ENCODE measurements around the gene CPVL. TPM values are rescaled to one million over a fixed set of nuclear protein-coding genes. Genes with fewer than 3 reads are reported as not detected.

Gene CPVL
- total and polyA plus RNA-seq, 2 of the 4 experiments (the other 2 are of a cell fraction): not detected

DNA sequence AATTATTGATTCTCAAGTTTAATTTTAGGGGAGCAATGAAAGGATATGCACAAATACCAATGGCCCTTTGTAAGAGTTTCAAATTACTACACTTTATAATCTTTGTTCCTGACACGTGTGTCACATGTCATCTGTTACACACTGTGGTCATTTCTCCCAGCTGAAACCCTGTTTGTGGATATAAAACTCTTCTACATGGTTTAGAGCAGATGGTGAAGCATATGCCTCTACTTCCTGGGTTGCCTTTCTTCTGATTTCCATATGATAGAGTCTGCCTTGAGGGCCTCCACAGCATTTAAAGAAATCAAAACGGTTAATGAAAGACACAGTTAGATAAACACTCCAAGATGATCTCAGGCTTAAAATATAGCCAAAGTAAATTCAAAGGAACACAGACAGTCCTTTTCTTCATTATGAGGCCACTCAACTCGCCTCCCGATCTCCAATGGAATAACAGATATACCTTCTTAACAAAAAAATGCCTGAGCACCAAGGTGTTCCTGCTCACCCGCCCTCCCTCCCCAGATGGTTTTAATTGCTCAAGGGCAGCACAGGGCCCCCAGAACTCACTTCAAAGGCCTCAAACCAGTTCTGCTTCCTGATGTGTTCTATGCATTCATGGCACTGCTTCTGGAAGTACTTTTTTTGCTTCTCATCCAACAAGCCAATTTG, 75.0 kb downstream of the CPVL start:
- in situ Hi-C loops (cut with MboI; ENCODE audit: low sequenced_read_pairs) (no loop called here), dilution Hi-C loops (cut with HindIII; ENCODE audit: low sequenced_read_pairs, unreplicated experiment) (no loop called here), intact Hi-C loops (cut with micrococcal nuclease) (no loop called here)
- Histone ChIP-seq H3K79me1 (ENCODE audit: low read depth in 1 of 2, low read length in 2 of 2) (no peaks in the 10 kb centered on the region), H3K18ac (ENCODE audit: low read depth, low read length) (no peak overlapping the region), H2BK15ac (ENCODE audit: low read depth, low read length) (no peak overlapping the region), H4K5ac (ENCODE audit: low read depth, low read length) (no peak overlapping the region), H3K4me2 (ENCODE audit: low read depth, low read length) (no peak overlapping the region), H2AK9ac (replicated peaks; ENCODE audit: low read depth, low read length, poor library complexity) (no peak overlapping the region), H3K27me3 (ENCODE audit: control insufficient read depth, insufficient read depth, low read length) (no peaks in the 10 kb centered on the region), H3K9ac (ENCODE audit: low read depth, low read length) (no peak overlapping the region), H3K4me3 (ENCODE audit: insufficient read depth, low read depth, low read length) (no peak overlapping the region), H4K20me1 (ENCODE audit: insufficient read depth, low read length) (no peaks in the 10 kb centered on the region), H2BK20ac (ENCODE audit: low read depth, low read length) (no peak overlapping the region), H3K4me1 (ENCODE audit: control insufficient read depth, insufficient read depth, low read length) (no peaks in the 10 kb centered on the region), H3K9me1 (ENCODE audit: insufficient read depth, low read length) (no peaks in the 10 kb centered on the region), H2BK120ac (ENCODE audit: low read depth, low read length) (no peak overlapping the region), H3K4ac (ENCODE audit: low read depth, low read length) (no peak overlapping the region), H2BK5ac (ENCODE audit: low read depth, low read length, poor library complexity, severe bottlenecking) (no peak overlapping the region), H3K36me3 (ENCODE audit: control insufficient read depth, insufficient read depth, low read length) (no peaks in the 10 kb centered on the region), H3K9me3 (ENCODE audit: control insufficient read depth, insufficient read depth, low read length) (no peaks in the 10 kb centered on the region), H4K91ac (ENCODE audit: insufficient read depth, low read depth, low read length) (no peak overlapping the region), H4K8ac (ENCODE audit: low read depth in 2 of 2, low read length in 2 of 2) (no peak overlapping the region), H3K56ac (ENCODE audit: extremely low read depth, insufficient read depth, low read length) (no peak overlapping the region), H2AFZ (replicated peaks; ENCODE audit: low read length, poor library complexity) (no peak overlapping the region), H3K23ac (ENCODE audit: low read depth, low read length) (no peak overlapping the region), H2AK5ac (ENCODE audit: low read depth, low read length) (no peak overlapping the region), H3K14ac (replicated peaks; ENCODE audit: low read depth, low read length) (no peak overlapping the region), H3K27ac (ENCODE audit: insufficient read depth, low read length) (no peak overlapping the region)
- TF ChIP-seq FOS (IDR thresholded peaks at IDR 0.05; ENCODE audit: low read depth, low read length) (no peak), NFE2L2 (IDR thresholded peaks at IDR 0.05; ENCODE audit: low read depth, low read length) (no peak), CEBPB (IDR thresholded peaks at IDR 0.05; ENCODE audit: low read depth, low read length) (no peak), RCOR1 (IDR thresholded peaks at IDR 0.05; ENCODE audit: insufficient replicate concordance, low read length) (no peak), MAFK (IDR thresholded peaks at IDR 0.05; ENCODE audit: low read depth, low read length) (no peak), SMC3 (IDR thresholded peaks at IDR 0.05; ENCODE audit: low read depth, low read length) (no peak), MAZ (IDR thresholded peaks at IDR 0.05; ENCODE audit: borderline replicate concordance, low read depth, low read length) (no peak), MXI1 (IDR thresholded peaks at IDR 0.05; ENCODE audit: borderline replicate concordance, low read depth, low read length) (no peak), CHD1 (IDR thresholded peaks at IDR 0.05; ENCODE audit: low read depth, low read length) (no peak), BHLHE40 (IDR thresholded peaks at IDR 0.05; ENCODE audit: low read depth, low read length) (no peak), RFX5 (IDR thresholded peaks at IDR 0.05; ENCODE audit: low read depth, low read length) (no peak), POLR2A (IDR thresholded peaks at IDR 0.05; ENCODE audit: low read depth, low read length) (no peak), RAD21 (IDR thresholded peaks at IDR 0.05; ENCODE audit: low read length) (no peak)
- TF ChIP-seq, protein P1, sequence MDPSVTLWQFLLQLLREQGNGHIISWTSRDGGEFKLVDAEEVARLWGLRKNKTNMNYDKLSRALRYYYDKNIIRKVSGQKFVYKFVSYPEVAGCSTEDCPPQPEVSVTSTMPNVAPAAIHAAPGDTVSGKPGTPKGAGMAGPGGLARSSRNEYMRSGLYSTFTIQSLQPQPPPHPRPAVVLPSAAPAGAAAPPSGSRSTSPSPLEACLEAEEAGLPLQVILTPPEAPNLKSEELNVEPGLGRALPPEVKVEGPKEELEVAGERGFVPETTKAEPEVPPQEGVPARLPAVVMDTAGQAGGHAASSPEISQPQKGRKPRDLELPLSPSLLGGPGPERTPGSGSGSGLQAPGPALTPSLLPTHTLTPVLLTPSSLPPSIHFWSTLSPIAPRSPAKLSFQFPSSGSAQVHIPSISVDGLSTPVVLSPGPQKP (IDR thresholded peaks at IDR 0.05; ENCODE audit: borderline replicate concordance, low read depth, low read length): no peak
- TF ChIP-seq, protein P2, sequence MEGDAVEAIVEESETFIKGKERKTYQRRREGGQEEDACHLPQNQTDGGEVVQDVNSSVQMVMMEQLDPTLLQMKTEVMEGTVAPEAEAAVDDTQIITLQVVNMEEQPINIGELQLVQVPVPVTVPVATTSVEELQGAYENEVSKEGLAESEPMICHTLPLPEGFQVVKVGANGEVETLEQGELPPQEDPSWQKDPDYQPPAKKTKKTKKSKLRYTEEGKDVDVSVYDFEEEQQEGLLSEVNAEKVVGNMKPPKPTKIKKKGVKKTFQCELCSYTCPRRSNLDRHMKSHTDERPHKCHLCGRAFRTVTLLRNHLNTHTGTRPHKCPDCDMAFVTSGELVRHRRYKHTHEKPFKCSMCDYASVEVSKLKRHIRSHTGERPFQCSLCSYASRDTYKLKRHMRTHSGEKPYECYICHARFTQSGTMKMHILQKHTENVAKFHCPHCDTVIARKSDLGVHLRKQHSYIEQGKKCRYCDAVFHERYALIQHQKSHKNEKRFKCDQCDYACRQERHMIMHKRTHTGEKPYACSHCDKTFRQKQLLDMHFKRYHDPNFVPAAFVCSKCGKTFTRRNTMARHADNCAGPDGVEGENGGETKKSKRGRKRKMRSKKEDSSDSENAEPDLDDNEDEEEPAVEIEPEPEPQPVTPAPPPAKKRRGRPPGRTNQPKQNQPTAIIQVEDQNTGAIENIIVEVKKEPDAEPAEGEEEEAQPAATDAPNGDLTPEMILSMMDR (conservative IDR thresholded peaks at IDR 0.05; ENCODE audit: low read depth, low read length): no peak
- TF ChIP-seq, protein P3, sequence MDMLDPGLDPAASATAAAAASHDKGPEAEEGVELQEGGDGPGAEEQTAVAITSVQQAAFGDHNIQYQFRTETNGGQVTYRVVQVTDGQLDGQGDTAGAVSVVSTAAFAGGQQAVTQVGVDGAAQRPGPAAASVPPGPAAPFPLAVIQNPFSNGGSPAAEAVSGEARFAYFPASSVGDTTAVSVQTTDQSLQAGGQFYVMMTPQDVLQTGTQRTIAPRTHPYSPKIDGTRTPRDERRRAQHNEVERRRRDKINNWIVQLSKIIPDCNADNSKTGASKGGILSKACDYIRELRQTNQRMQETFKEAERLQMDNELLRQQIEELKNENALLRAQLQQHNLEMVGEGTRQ (IDR thresholded peaks at IDR 0.05; ENCODE audit: low read depth, low read length): no peak
- BruUV-seq (replicated peaks): no TSS peak
- CTCF ChIA-PET: no interaction called here
- no CpG with 5 or more reads among the region's 5 CpGs for WGBS, 2 experiments (ENCODE audit: extremely low coverage in 2 of 2, insufficient read length in 1 of 2)
- DNase-seq (no peak), ATAC-seq (ENCODE audit: low read depth) (no peak)
- POLR2A ChIA-PET (ENCODE audit: unreplicated experiment): no interaction called here

Measured in IMR-90 (cell line).